ENCODE data around the gene VMA21.

DNA sequence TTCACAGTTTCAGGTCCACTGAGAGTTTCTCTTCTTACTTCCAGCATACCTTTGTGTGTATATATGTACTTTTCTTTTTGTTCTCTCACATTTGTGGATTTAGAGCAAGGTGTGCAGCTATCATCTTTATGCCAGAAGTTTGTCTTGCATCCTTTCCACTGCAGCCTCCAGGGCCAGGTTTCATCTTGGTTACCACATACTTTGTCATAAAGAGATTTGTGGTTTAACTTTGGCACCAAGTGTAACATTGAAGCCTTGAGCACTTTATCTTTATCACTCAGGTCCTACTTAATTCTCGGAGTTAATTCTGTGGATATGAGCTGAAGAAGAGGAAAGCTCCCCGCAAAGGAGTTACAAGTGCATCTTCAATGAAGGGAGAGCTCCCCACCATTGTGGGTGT lies 31.4 kb upstream of the VMA21 start:
- TF ChIP-seq POLR2AphosphoS5 (IDR thresholded peaks at IDR 0.05) = no peak
- TF ChIP-seq EP300 (IDR thresholded peaks at IDR 0.05) = no peak

Measured in gastroesophageal sphincter (tissue), 2 donors.